Measurements from ENCODE around the gene CSNK2A3.

The CSNK2A3 gene

DNA sequence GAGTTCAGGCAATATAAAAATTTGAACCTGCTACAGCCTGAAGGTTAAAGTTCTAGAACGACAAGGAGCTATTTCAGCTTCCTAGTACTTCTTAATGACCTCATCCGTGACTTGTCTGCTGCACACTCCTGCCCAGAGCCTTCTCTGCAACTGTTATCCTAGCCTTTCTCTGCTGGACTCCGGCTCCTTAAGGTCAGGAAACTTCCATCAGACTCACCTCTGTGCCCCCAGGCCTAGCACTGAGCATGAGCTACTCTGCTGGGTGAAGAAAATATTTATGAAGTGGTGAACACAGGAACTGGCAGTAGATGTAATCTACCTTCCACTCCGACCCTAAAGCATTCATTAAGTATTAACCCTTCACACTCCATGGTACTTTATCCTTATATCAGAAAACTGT is 18.4 kb downstream of the CSNK2A3 start:
- no peak overlapping the region for H3K4me3 ChIP-seq (ENCODE audit: low read depth in 1 of 2, low read length in 2 of 2)
- H3K9me3 ChIP-seq (ENCODE audit: control insufficient read depth in 1 of 2, low read length in 2 of 2): no peaks in the 10 kb centered on the region
- no peaks in the 10 kb centered on the region for H3K4me1 ChIP-seq (ENCODE audit: control insufficient read depth in 1 of 2, insufficient read depth in 2 of 2, low read length in 2 of 2)
- H3K36me3 ChIP-seq (ENCODE audit: control insufficient read depth in 1 of 2, insufficient read depth in 2 of 2, low read length in 2 of 2): peaks cover 0 to 17% of the 10 kb centered on the region in 2 donors
- no peak overlapping the region for H3K27ac ChIP-seq (ENCODE audit: low read length)
- no peaks in the 10 kb centered on the region for H3K27me3 ChIP-seq (ENCODE audit: low read depth, low read length)

DNA sequence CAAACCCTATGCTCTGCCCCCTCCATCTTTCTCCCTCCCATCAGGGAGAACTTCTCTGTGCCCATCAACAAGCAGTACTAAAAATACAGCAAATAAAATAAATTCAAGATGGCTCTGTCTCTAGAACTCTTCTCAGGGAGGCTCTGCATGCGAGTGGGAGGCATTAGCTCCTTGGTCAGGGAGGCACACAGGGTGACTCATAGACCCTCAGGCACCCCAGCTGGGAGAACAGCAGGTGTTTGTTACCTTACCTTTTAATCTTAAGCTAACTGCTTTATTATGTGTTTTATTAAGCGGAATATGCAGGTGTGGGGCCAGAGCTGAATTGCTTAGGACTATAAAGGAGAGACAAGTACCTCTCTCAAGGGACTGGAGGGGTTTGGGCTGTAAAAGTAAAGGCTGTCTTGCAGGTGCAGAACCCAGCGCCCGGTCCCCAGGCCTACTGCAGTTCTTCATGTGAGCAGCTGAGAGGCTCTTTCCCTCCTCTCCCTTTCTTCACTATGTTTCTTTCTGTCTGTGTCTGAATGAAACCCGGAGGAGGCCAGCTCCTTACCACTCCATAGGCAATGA is 20.8 kb downstream of the CSNK2A3 start:
- H3K4me1 ChIP-seq (ENCODE audit: control insufficient read depth in 1 of 2, insufficient read depth in 2 of 2, low read length in 2 of 2): no peaks in the 10 kb centered on the region
- no peak overlapping the region for H3K4me3 ChIP-seq (ENCODE audit: low read depth in 1 of 2, low read length in 2 of 2)
- H3K9me3 ChIP-seq (ENCODE audit: control insufficient read depth in 1 of 2, low read length in 2 of 2): no peaks in the 10 kb centered on the region
- no peak overlapping the region for H3K27ac ChIP-seq (ENCODE audit: low read length)
- peaks cover 0 to 17% of the 10 kb centered on the region in 2 donors for H3K36me3 ChIP-seq (ENCODE audit: control insufficient read depth in 1 of 2, insufficient read depth in 2 of 2, low read length in 2 of 2)
- no peaks in the 10 kb centered on the region for H3K27me3 ChIP-seq (ENCODE audit: low read depth, low read length)

DNA sequence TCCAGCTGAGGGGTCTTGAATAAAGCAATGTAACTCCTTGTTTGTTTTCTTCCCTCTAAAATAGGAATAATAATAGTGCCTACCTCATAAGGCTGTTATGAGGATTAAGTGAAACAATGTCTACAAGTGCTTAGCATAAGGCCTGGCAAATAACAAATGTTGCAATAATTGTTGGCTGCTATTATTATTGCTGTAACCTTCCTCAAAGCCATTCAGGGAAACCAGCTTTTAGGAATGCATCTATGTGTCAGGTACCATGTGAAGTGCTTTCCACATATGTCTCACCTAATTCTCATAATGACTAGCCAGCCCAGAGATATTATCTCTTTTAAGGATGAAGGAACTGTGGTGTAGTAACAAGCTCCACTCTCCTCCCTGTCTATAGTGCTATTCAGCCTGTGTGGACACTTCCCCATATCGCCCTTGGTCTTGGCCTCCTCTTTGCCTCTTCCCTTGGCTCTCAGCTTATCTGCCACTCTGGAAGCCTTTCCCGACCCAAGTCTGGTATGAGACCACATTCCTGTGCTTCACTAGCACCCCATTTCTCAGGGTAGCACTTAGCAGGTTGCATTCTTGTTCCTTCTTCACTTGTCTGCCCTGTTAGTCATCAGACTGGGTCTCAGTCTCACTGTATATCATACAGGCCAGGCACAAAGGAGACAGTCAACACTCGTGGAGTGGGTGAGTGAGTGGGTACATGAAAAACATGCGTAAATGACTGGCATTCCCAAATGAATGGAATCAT is 23.8 kb downstream of the CSNK2A3 start:
- Histone ChIP-seq H3K4me1 (ENCODE audit: control insufficient read depth in 1 of 2, insufficient read depth in 2 of 2, low read length in 2 of 2) (no peaks in the 10 kb centered on the region), H3K27me3 (ENCODE audit: low read depth, low read length) (no peaks in the 10 kb centered on the region), H3K9me3 (ENCODE audit: control insufficient read depth in 1 of 2, low read length in 2 of 2) (no peaks in the 10 kb centered on the region), H3K27ac (ENCODE audit: low read length) (no peak overlapping the region), H3K4me3 (ENCODE audit: low read depth in 1 of 2, low read length in 2 of 2) (no peak overlapping the region), H3K36me3 (ENCODE audit: control insufficient read depth in 1 of 2, insufficient read depth in 2 of 2, low read length in 2 of 2) (peaks cover 0 to 25% of the 10 kb centered on the region in 2 donors)

DNA sequence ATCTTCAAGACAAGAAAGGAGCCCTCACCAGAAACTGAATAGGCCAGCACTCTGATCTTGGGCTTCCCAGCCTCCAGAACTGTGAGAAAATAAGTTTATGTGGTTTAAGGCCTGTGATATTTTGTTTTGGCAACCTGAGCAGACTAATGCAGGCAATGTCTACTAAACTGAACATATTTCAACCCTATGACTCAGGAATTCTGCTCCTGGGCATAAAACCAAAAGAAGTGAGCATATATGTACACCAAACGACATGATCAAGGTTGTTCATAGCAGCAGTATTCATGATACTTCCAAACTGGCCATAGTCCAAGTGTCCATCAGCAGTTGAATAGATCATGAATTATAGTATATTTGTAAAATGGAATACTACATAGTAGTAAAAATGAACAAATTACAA is 29.0 kb downstream of the CSNK2A3 start:
- H3K36me3 ChIP-seq (ENCODE audit: control insufficient read depth in 1 of 2, insufficient read depth in 2 of 2, low read length in 2 of 2): peaks cover 0 to 19% of the 10 kb centered on the region in 2 donors
- no peak overlapping the region for H3K4me3 ChIP-seq (ENCODE audit: low read depth in 1 of 2, low read length in 2 of 2)
- H3K9me3 ChIP-seq (ENCODE audit: control insufficient read depth in 1 of 2, low read length in 2 of 2): peaks cover 0 to 4% of the 10 kb centered on the region in 2 donors
- H3K4me1 ChIP-seq (ENCODE audit: control insufficient read depth in 1 of 2, insufficient read depth in 2 of 2, low read length in 2 of 2): no peaks in the 10 kb centered on the region
- no peak overlapping the region for H3K27ac ChIP-seq (ENCODE audit: low read length)
- no peaks in the 10 kb centered on the region for H3K27me3 ChIP-seq (ENCODE audit: low read depth, low read length)

DNA sequence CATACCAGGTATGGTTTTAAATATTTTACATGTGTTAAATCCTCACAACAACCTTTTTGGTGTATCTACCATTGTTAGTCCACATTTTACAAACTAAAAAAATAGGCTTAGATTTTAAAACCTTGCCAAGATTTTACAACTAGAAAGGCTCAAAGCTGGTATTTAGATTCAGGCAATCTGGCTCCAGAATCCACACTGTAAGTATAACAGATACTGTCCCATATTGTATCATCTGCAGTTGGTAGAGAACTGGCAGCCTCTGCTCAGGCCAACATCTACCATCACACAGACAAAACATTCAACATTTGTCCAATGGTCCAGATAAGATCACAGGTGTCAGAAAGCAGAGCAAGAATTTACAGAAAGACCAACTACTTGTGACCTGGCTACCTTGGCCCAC is 30.9 kb downstream of the CSNK2A3 start:
- H3K27me3 ChIP-seq (ENCODE audit: low read depth, low read length): no peaks in the 10 kb centered on the region
- H3K27ac ChIP-seq (ENCODE audit: low read length): no peak overlapping the region
- peaks cover 0 to 4% of the 10 kb centered on the region in 2 donors for H3K9me3 ChIP-seq (ENCODE audit: control insufficient read depth in 1 of 2, low read length in 2 of 2)
- peaks cover 0 to 19% of the 10 kb centered on the region in 2 donors for H3K36me3 ChIP-seq (ENCODE audit: control insufficient read depth in 1 of 2, insufficient read depth in 2 of 2, low read length in 2 of 2)
- no peak overlapping the region for H3K4me3 ChIP-seq (ENCODE audit: low read depth in 1 of 2, low read length in 2 of 2)
- H3K4me1 ChIP-seq (ENCODE audit: control insufficient read depth in 1 of 2, insufficient read depth in 2 of 2, low read length in 2 of 2): no peaks in the 10 kb centered on the region

DNA sequence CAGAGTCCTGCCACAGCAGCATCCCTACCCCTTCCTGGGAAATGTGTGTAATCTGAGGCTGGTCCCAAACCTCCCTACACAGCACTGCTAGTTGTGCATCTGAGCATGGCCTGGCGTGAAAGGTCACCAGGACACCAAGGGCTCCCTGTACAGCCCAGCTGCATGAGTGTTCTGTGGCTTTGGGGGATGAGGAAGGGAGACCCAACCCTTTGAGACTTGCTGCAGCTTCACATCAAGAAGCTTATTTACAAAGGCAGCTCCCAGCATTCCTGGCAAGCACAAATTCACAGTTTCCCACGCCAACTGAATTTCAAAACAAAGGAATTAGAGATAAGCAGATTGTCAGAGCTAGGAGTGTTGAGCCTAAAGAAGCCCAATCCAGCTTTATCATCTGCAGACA is 32.2 kb downstream of the CSNK2A3 start:
- peaks cover 0 to 4% of the 10 kb centered on the region in 2 donors for H3K9me3 ChIP-seq (ENCODE audit: control insufficient read depth in 1 of 2, low read length in 2 of 2)
- H3K4me3 ChIP-seq (ENCODE audit: low read depth in 1 of 2, low read length in 2 of 2): no peak overlapping the region
- no peaks in the 10 kb centered on the region for H3K27me3 ChIP-seq (ENCODE audit: low read depth, low read length)
- no peak overlapping the region for H3K27ac ChIP-seq (ENCODE audit: low read length)
- H3K36me3 ChIP-seq (ENCODE audit: control insufficient read depth in 1 of 2, insufficient read depth in 2 of 2, low read length in 2 of 2): peaks cover 0 to 11% of the 10 kb centered on the region in 2 donors
- no peaks in the 10 kb centered on the region for H3K4me1 ChIP-seq (ENCODE audit: control insufficient read depth in 1 of 2, insufficient read depth in 2 of 2, low read length in 2 of 2)

DNA sequence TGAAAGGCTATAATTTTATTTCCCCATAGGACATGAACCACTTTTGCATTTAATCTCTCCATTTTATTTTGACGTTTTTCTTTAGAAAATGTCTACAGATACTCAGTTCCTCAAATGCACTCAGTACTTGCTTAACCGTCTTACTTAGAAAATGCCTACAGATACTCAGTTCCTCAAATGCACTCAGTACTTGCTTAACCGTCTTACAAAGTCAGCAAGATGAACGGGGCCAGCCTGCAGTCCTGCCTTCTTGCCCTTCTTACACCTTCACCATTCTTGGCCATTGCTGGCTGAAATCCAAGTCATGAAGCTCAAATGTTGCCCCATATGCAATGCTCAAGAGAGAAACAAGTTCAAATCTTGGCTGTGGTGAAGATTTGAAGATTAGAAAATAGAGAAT is 34.1 kb downstream of the CSNK2A3 start:
- Histone ChIP-seq H3K27me3 (ENCODE audit: low read depth, low read length) (no peaks in the 10 kb centered on the region), H3K36me3 (ENCODE audit: control insufficient read depth in 1 of 2, insufficient read depth in 2 of 2, low read length in 2 of 2) (peaks cover 0 to 8% of the 10 kb centered on the region in 2 donors), H3K4me1 (ENCODE audit: control insufficient read depth in 1 of 2, insufficient read depth in 2 of 2, low read length in 2 of 2) (peaks cover 0 to 8% of the 10 kb centered on the region in 2 donors), H3K4me3 (ENCODE audit: low read depth in 1 of 2, low read length in 2 of 2) (no peak overlapping the region), H3K9me3 (ENCODE audit: control insufficient read depth in 1 of 2, low read length in 2 of 2) (peaks cover 0 to 4% of the 10 kb centered on the region in 2 donors), H3K27ac (ENCODE audit: low read length) (no peak overlapping the region)

DNA sequence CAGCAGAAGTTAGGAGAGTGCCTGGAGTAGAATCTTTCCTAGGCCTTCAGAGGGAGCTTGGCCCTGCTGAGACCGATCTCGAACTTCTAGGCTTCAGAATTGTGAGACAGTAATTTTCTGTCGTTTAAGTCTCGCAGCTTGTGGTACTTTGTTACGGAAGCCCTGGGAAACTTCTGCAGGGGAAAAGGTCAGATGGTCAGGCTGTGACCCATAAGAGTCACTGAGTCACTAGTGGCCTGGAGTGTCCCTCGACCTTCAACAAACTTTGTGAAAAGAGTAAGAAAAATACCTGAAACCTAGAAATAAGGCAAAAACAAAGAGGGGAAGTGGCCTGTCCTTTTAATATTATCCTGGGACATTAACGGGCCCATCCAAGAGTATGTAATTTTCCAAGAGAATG is 34.6 kb downstream of the CSNK2A3 start:
- H3K36me3 ChIP-seq (ENCODE audit: control insufficient read depth in 1 of 2, insufficient read depth in 2 of 2, low read length in 2 of 2): peaks cover 0 to 3% of the 10 kb centered on the region in 2 donors
- no peaks in the 10 kb centered on the region for H3K27me3 ChIP-seq (ENCODE audit: low read depth, low read length)
- H3K27ac ChIP-seq (ENCODE audit: low read length): no peak overlapping the region
- peaks cover 0 to under 1% of the 10 kb centered on the region in 2 donors for H3K9me3 ChIP-seq (ENCODE audit: control insufficient read depth in 1 of 2, low read length in 2 of 2)
- peaks cover 0 to 12% of the 10 kb centered on the region in 2 donors for H3K4me1 ChIP-seq (ENCODE audit: control insufficient read depth in 1 of 2, insufficient read depth in 2 of 2, low read length in 2 of 2)
- H3K4me3 ChIP-seq (ENCODE audit: low read depth in 1 of 2, low read length in 2 of 2): no peak overlapping the region

DNA sequence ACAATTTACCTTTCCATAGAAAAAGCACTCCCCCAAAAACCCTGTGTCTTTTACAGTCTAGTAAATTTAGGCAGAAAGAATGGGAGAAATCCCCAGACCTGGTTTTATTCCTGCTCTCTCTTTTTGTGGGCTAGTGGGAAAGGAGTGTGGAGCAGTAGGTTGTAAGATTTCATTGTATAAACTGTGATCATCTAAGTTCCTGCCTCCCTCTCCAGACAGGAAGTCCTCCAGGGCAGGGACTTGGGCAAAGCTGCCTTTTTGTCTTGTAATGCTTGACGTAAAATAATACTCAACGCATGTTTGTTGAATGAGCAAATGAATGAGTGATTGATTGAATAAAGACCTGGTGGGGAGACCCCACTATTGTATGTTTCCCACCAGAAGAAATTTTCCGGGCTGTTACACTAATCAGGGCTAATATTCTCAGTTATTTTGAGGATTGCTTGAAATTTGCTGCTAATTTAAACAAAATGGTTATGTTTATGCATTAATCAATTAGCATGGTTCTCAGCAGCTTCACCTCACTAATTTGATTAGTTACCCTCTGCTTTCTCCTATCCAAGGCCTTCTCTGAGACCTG is 36.3 kb downstream of the CSNK2A3 start:
- Histone ChIP-seq H3K27me3 (ENCODE audit: low read depth, low read length) (no peaks in the 10 kb centered on the region), H3K27ac (ENCODE audit: low read length) (no peak overlapping the region), H3K36me3 (ENCODE audit: control insufficient read depth in 1 of 2, insufficient read depth in 2 of 2, low read length in 2 of 2) (no peaks in the 10 kb centered on the region)

DNA sequence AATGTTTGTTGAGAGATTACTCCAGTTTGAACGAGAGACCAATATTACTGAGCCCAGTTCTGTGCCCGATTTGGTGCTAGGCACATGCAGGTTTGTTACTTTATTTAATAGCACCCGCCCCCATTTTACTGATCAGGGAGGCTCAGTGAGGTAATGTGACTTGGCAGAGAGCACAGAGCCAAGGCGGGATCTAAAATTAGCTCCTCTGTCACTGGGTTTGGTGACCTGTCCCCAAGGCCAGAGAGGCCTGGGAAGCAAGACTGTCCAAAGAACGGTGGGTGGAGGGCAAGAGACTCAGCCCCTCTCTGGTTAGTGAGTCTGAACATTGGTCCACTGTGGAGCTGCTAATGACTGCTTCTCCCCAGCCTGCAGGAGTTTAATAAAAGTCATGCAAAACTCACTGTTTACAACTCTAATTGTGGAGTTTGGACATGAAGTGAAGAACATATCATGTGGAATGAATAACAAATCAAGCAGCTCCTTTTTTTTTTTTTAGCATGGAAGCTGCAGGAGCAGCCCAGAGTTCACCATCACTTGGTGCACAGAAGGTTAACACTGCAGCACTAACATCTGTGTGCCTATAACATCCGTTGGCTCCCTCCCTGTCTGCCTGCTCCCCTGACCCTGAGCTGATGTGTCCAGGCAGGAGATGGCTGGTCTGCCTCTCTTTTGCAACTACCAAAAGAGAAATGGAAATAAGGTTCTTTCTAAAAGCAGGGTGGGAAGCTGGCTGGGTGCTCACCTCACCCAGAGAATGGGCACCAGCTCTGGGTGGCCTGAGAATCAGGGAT is 39.0 kb downstream of the CSNK2A3 start:
- Histone ChIP-seq H3K36me3 (ENCODE audit: control insufficient read depth in 1 of 2, insufficient read depth in 2 of 2, low read length in 2 of 2) (no peaks in the 10 kb centered on the region), H3K4me1 (ENCODE audit: control insufficient read depth in 1 of 2, insufficient read depth in 2 of 2, low read length in 2 of 2) (peaks cover 0 to 12% of the 10 kb centered on the region in 2 donors), H3K27ac (ENCODE audit: low read length) (no peak overlapping the region), H3K27me3 (ENCODE audit: low read depth, low read length) (no peaks in the 10 kb centered on the region), H3K4me3 (ENCODE audit: low read depth in 1 of 2, low read length in 2 of 2) (no peak overlapping the region), H3K9me3 (ENCODE audit: control insufficient read depth in 1 of 2, low read length in 2 of 2) (no peaks in the 10 kb centered on the region)

More for the DNA sequence above, 36.3 kb downstream of the CSNK2A3 start:
- Histone ChIP-seq H3K4me1 (ENCODE audit: control insufficient read depth in 1 of 2, insufficient read depth in 2 of 2, low read length in 2 of 2) (peaks cover 0 to 12% of the 10 kb centered on the region in 2 donors), H3K9me3 (ENCODE audit: control insufficient read depth in 1 of 2, low read length in 2 of 2) (no peaks in the 10 kb centered on the region), H3K4me3 (ENCODE audit: low read depth in 1 of 2, low read length in 2 of 2) (no peak overlapping the region)

DNA sequence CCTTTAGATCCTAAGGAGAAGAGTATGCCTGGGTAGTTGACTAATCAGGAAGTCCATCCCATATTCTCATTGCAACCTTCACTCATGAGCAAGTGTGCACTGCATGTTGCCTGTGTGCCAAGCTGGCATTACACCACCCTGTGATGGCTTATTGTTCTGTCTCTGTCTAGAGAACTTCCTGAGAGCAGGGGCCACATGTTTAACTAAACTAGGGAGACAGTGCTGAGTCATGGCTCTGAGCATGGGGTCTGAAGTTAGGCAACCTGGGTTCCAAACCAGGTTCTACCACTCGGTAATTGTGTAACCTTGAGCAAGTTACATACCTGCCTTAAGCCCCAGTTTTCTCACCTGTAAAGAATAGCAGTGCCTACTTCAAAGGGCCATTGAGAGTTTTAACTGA is 39.6 kb downstream of the CSNK2A3 start:
- Histone ChIP-seq H3K27me3 (ENCODE audit: low read depth, low read length) (no peaks in the 10 kb centered on the region), H3K4me1 (ENCODE audit: control insufficient read depth in 1 of 2, insufficient read depth in 2 of 2, low read length in 2 of 2) (peaks cover 0 to 12% of the 10 kb centered on the region in 2 donors), H3K27ac (ENCODE audit: low read length) (no peak overlapping the region), H3K4me3 (ENCODE audit: low read depth in 1 of 2, low read length in 2 of 2) (no peak overlapping the region), H3K9me3 (ENCODE audit: control insufficient read depth in 1 of 2, low read length in 2 of 2) (no peaks in the 10 kb centered on the region), H3K36me3 (ENCODE audit: control insufficient read depth in 1 of 2, insufficient read depth in 2 of 2, low read length in 2 of 2) (no peaks in the 10 kb centered on the region)

All from muscle layer of duodenum (tissue), 2 donors.